Caco-2 (cell line): Measurements from ENCODE around the gene PXK. TPM values are rescaled to one million over a fixed set of nuclear protein-coding genes. Genes with fewer than 3 reads are reported as not detected.

Source experiments
- BruUV-seq: library from RNA; stranded (reverse); fragments of 400-500 nt; replicated peaks from 2 replicates; lab custom pipeline; 2021; lab: Mats Ljungman, UMichigan
- CTCF ChIA-PET: fragments of 300-600 bp; sonication (Branson Sonifier 250); formaldehyde crosslinking; loops from one replicate; lab custom pipeline; 2022; ENCODE audit warnings: antibody characterized with exemption; lab: Charles Lee
- POLR2A ChIA-PET: fragments of 300-600 bp; sonication (Branson Sonifier 250); formaldehyde crosslinking; loops from one replicate; lab custom pipeline; 2022; ENCODE audit warnings: antibody characterized with exemption; lab: Charles Lee
- DNase-seq, 2 experiments: peaks; one replicate each; pipeline versions ENCODE4 v3.0.0 to v3.0.0-alpha.2; 2020 to 2022
- H3K27me3 ChIP-seq: replicated peaks from 2 replicates; pipeline ENCODE4 v1.6.0; 2011; ENCODE audit warnings: low read length; ENCODE audit not compliant: control insufficient read depth, insufficient read depth
- H3K36me3 ChIP-seq: 2 replicates; pipeline ENCODE4 v1.5.1; 2011; ENCODE audit warnings: low read length; ENCODE audit not compliant: control insufficient read depth, insufficient read depth
- H3K4me1 ChIP-seq: fragments of 250-450 bp; sonication (Bioruptor Pico); 2 replicates; pipeline ENCODE4 v1.5.1; 2020; ENCODE audit warnings: mild to moderate bottlenecking
- H3K4me3 ChIP-seq: 2 replicates; pipeline ENCODE4 v1.5.1; 2011; ENCODE audit warnings: low read depth, mild to moderate bottlenecking, control low read depth, low read length
- H3K9me3 ChIP-seq: fragments of 250-450 bp; sonication (Bioruptor Pico); 2 replicates; pipeline ENCODE4 v1.5.1; 2020; ENCODE audit warnings: mild to moderate bottlenecking, moderate library complexity
- H3K27ac Mint-ChIP-seq: one replicate; pipeline ENCODE4 v1.8.0; 2022; ENCODE audit warnings: mixed read lengths; ENCODE audit not compliant: unreplicated experiment
- H3K27me3 Mint-ChIP-seq: one replicate; pipeline ENCODE4 v1.8.0; 2022; ENCODE audit warnings: mixed read lengths; ENCODE audit not compliant: insufficient read depth, unreplicated experiment
- H3K36me3 Mint-ChIP-seq: one replicate; pipeline ENCODE4 v1.8.0; 2022; ENCODE audit warnings: mild to moderate bottlenecking, mixed read lengths; ENCODE audit not compliant: insufficient read depth, unreplicated experiment
- H3K4me1 Mint-ChIP-seq: one replicate; pipeline ENCODE4 v1.8.0; 2022; ENCODE audit warnings: low read depth, mixed read lengths; ENCODE audit not compliant: unreplicated experiment
- H3K4me3 Mint-ChIP-seq: one replicate; pipeline ENCODE4 v1.8.0; 2022; ENCODE audit warnings: mild to moderate bottlenecking, moderate library complexity, mixed read lengths; ENCODE audit not compliant: unreplicated experiment
- H3K9me3 Mint-ChIP-seq: one replicate; pipeline ENCODE4 v1.8.0; 2022; ENCODE audit warnings: mixed read lengths; ENCODE audit not compliant: unreplicated experiment
- CTCF ChIP-seq, 2 experiments: fragments of 200-600 bp in 1 of 2; IDR thresholded peaks; 1 replicate in 1 of 2; 2 replicates in 1 of 2; pipeline versions ENCODE4 v1.5.1 to v1.8.0; 2011 to 2022; ENCODE audit warnings: antibody characterized with exemption in 1 of 2, control low read depth in 1 of 2, inconsistent platforms in 1 of 2, low read depth in 1 of 2, low read length in 1 of 2, mild to moderate bottlenecking in 1 of 2, moderate library complexity in 1 of 2; ENCODE audit not compliant: insufficient read depth in 1 of 2, severe bottlenecking in 1 of 2, unreplicated experiment in 1 of 2
- intact Hi-C: fragments of 100-400 bp; cut with micrococcal nuclease; formaldehyde crosslinking; loops from one replicate; pipeline ENCODE4 v1.10.0; 2022; ENCODE audit not compliant: unreplicated experiment
- total RNA-seq: library from RNA; stranded (reverse); gene quantifications from 2 replicates; pipeline ENCODE4 v1.2.3, GENCODE V29; 2022

PXK gene
- total RNA-seq, 1 experiment from 2014 or later, result 9.1 TPM

- peaks cover 1% of the 10 kb centered on the region; the same call in 1 of the 2 replicates for H3K36me3 ChIP-seq
- H3K27ac Mint-ChIP-seq, result no peak overlapping the region
- peak; percentile 52 to 65 for TF ChIP-seq CTCF (IDR thresholded peaks at IDR 0.05; ENCODE audit: insufficient read depth in 1 of 2, low read depth in 1 of 2, low read length in 1 of 2, severe bottlenecking in 1 of 2, unreplicated experiment in 1 of 2)
- H3K27me3 Mint-ChIP-seq, result no peaks in the 10 kb centered on the region
- peaks cover 7% of the 10 kb centered on the region for H3K4me1 Mint-ChIP-seq
- H3K9me3 ChIP-seq, result no peaks in the 10 kb centered on the region
- no peaks in the 10 kb centered on the region for H3K27me3 ChIP-seq
- BruUV-seq, result no TSS peak
- peaks cover 34% of the 10 kb centered on the region for H3K36me3 Mint-ChIP-seq
- H3K4me3 ChIP-seq, result no peak overlapping the region
- peaks cover 13% of the 10 kb centered on the region for H3K4me1 ChIP-seq
- POLR2A ChIA-PET, result no interaction called here
- H3K9me3 Mint-ChIP-seq, result no peaks in the 10 kb centered on the region
- intact Hi-C loops, result loop anchor here (1.0 kb wide), 2 partner anchors 109 to 207 kb away; no protein-coding TSS in a partner anchor
- CTCF ChIA-PET, result interaction anchor here (0.6 kb wide), 1 partner anchor 314 kb away, joined by 4 read pairs; no protein-coding TSS in a partner anchor
- peak; percentile 45 to 46 for DNase-seq
- H3K4me3 Mint-ChIP-seq, result no peak overlapping the region
Observed at GRCh38 chr3:58422756-58423325, 90.1 kb downstream of the PXK start.

GRCh38 chr3:58424613-58425012 is 91.9 kb downstream of the PXK start:
- Histone ChIP-seq H3K4me1 (peaks cover 6% of the 10 kb centered on the region), H3K4me3 (no peak overlapping the region), H3K36me3 (peaks cover 3% of the 10 kb centered on the region; the same call in 1 of the 2 replicates), H3K27me3 (no peaks in the 10 kb centered on the region), H3K9me3 (no peaks in the 10 kb centered on the region)
- intact Hi-C loops, result no loop called here
- CTCF ChIA-PET, result no interaction called here
- no peak for TF ChIP-seq CTCF (IDR thresholded peaks at IDR 0.05; ENCODE audit: insufficient read depth in 1 of 2, low read depth in 1 of 2, low read length in 1 of 2, severe bottlenecking in 1 of 2, unreplicated experiment in 1 of 2)
- DNase-seq, result no peak
- no TSS peak for BruUV-seq
- no peaks in the 10 kb centered on the region for H3K27me3 Mint-ChIP-seq
- no peak overlapping the region for H3K27ac Mint-ChIP-seq
- POLR2A ChIA-PET, result no interaction called here
- no peaks in the 10 kb centered on the region for H3K9me3 Mint-ChIP-seq
- peaks cover 48% of the 10 kb centered on the region for H3K36me3 Mint-ChIP-seq
- H3K4me3 Mint-ChIP-seq, result no peak overlapping the region
- peaks cover 7% of the 10 kb centered on the region for H3K4me1 Mint-ChIP-seq

- H3K9me3 Mint-ChIP-seq, result no peaks in the 10 kb centered on the region
- DNase-seq, result no peak
Observed at GRCh38 chr3:58425782-58426181, 93.1 kb downstream of the PXK start.

More at GRCh38 chr3:58425782-58426181, 93.1 kb downstream of the PXK start:
- H3K9me3 ChIP-seq, result no peaks in the 10 kb centered on the region
- Mint-ChIP-seq H3K27me3 (no peaks in the 10 kb centered on the region), H3K36me3 (peaks cover 49% of the 10 kb centered on the region), H3K27ac (no peak overlapping the region), H3K4me3 (no peak overlapping the region), H3K4me1 (peaks cover 7% of the 10 kb centered on the region)
- BruUV-seq, result no TSS peak
- TF ChIP-seq CTCF (IDR thresholded peaks at IDR 0.05; ENCODE audit: insufficient read depth in 1 of 2, low read depth in 1 of 2, low read length in 1 of 2, severe bottlenecking in 1 of 2, unreplicated experiment in 1 of 2), result no peak
- POLR2A ChIA-PET, result no interaction called here
- H3K36me3 ChIP-seq, result peaks cover 5% of the 10 kb centered on the region; the same call in 1 of the 2 replicates
- intact Hi-C loops, result no loop called here
- H3K4me3 ChIP-seq, result no peak overlapping the region
- no peaks in the 10 kb centered on the region for H3K27me3 ChIP-seq
- CTCF ChIA-PET, result no interaction called here
- peaks cover 6% of the 10 kb centered on the region for H3K4me1 ChIP-seq
